GM12873 (cell line): ENCODE results near the gene DLX3.

Experiments used
- CTCF ChIP-seq: IDR thresholded peaks from 2 replicates; pipeline ENCODE4 v1.5.1; 2012; ENCODE audit warnings: low read depth, mild to moderate bottlenecking, moderate library complexity, low read length, control low read depth; ENCODE audit not compliant: insufficient read depth; ENCODE audit errors: missing control alignments

The DLX3 gene

DNA sequence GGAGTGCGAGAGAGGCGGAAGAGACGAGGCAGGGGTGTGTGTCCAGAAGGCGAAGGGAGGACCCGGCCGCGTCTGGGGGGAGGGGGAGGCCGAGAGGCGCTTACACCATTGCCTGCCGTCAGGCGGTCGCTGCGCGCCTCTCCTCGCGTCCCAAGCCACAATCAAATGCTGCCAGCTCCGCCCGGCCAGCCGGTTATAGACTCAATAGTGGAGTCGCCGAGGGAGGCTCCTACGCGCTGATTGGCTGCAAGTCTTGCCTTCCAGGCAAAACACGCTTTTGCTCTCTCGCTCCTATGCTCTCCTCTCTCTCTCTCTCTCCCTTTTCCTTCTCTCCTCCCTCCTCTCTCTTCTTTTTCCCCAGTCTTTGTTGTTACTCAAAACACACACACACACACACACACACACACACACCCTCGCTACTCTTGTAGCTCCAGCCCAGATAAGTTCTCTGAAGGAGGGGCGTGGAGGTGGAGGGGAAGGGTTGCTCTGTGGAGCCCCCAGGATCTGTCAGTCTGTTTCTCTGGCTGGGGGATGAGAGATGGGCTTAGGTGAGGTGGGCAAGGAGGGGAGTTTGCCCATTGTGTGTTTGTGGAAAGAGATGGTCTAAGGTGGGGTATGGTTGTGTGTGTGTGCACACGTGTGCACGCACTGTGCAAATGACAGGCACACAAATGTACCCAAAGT lies at the start of gene DLX3:
DLX3 (minus strand) TSS at position 170 of the 684 bp plus-strand sequence. CDS start 226 bp downstream, outside the sequence.
- no peak for TF ChIP-seq CTCF

DNA sequence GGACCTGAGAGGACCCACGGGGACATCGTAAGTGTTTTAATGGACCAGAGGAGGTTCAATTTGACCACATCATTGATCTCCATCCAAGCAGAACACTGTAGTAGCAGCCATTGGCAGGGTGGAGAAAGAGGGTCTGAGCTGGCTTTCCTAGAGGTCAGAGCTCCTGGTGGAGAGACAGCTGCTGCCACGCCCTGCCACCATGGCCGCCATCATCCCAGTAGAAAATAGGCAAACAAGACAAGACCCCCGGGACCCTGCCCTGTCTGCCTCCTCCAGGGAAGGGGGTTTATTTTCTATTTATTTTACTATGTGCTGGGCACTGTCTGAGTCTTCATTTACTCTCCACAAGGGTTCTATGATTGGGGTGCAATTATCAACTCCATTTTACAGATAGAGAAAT lies 49.5 kb upstream of the DLX3 start:
- no peak for TF ChIP-seq CTCF

- no peak for TF ChIP-seq CTCF
Measured at GRCh38 chr17:50043290-50044148, 48.5 kb upstream of the DLX3 start.

DNA sequence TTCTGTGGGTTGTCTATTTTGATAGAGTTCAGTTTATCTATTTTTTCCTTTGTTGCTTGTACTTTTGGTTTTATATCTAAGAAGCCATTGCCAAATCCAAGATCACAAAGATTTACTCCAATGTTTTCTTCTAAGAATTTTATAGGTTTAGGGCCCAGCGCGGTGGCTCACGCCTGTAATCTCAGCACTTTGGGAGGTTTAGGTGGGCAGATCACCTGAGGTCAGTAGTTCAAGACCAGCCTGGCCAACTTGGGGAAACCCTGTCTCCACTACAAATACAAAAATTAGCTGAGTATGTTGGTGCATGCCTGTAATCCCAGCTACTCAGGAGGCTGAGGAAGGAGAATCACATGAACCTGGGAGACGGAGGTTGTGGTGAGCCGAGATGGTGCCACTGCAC lies 47.2 kb upstream of the DLX3 start:
- no peak for TF ChIP-seq CTCF

- TF ChIP-seq CTCF, result no peak
Measured at GRCh38 chr17:50039058-50039457, 44.0 kb upstream of the DLX3 start.

DNA sequence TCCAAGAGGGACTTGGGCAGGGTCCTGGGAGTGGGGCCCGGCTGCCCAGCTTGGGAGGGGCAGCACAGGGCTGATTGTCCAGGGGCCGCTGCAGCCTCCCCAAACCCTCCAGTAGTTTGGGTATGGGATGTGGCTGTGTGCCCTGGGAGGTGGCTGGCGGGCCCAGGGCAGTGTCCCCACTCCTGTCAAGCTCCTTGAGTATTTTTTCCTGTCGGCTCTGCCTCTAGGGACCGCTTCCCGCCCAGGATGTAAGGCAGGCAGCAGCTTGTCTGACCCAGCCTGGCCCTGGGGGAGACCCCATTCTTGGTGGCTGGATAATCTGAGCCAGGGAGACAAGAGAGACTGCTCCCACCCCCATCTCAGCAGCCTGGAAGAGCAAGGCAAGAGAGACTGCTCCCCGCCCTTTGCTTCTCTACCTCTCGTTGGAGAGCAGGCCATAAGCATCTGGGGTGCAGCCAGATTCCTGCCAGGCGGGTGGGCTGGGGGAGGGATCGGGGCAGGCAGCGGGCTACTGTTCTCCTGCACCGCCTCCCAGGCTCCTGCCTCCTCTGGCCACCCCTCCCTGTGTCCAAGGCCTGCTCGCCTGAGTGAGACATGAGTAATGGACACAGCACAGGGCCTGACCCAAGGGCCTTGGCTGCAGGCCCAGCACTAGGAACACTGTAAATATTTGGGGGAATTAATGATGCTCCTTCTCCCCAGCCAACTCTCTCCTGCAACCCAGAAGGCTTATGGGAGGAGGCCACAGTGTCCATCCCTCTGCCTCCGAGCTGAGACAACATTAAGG lies 42.5 kb upstream of the DLX3 start:
- TF ChIP-seq CTCF, result no peak
